GM12878 (cell line): ENCODE results near the gene INPP4B.

Experiments
- CHD4 ChIP-seq: fragments of 200-600 bp; sonication (generic); IDR thresholded peaks from 2 replicates; pipeline ENCODE4 v1.6.1; 2016; ENCODE audit warnings: mild to moderate bottlenecking
- EP300 ChIP-seq, 2 experiments: fragments of 150-350 bp in 1 of 2; IDR thresholded peaks; 2 replicates each; pipeline ENCODE4 v1.6.1; 2011 to 2012; ENCODE audit warnings: low read depth in 2 of 2, low read length in 2 of 2, borderline replicate concordance in 1 of 2, improper control_type of control experiment in 1 of 2, inconsistent platforms in 1 of 2; ENCODE audit not compliant: control insufficient read depth in 1 of 2
- EZH2 ChIP-seq: IDR thresholded peaks from 2 replicates; pipeline ENCODE4 v1.6.1; 2012; ENCODE audit warnings: low read depth, mild to moderate bottlenecking, control low read depth, inconsistent platforms, low read length, borderline replicate concordance; ENCODE audit not compliant: control insufficient read depth
- GABPA ChIP-seq: IDR thresholded peaks from 2 replicates; pipeline ENCODE4 v1.6.1; 2014; ENCODE audit warnings: antibody characterized with exemption, low read depth, mild to moderate bottlenecking, inconsistent platforms
- JUND ChIP-seq: IDR thresholded peaks from 2 replicates; pipeline ENCODE4 v1.6.1; 2012; ENCODE audit warnings: low read depth, mild to moderate bottlenecking, low read length, improper control_type of control experiment, moderate library complexity
- POLR2A ChIP-seq: IDR thresholded peaks from 2 replicates; pipeline ENCODE4 v1.6.1; 2011; ENCODE audit warnings: low read depth, mild to moderate bottlenecking, low read length
- SMAD5 ChIP-seq: IDR thresholded peaks from 2 replicates; pipeline ENCODE4 v1.6.1; 2016; ENCODE audit warnings: antibody characterized with exemption, low read depth
- TCF7 ChIP-seq: IDR thresholded peaks from 2 replicates; pipeline ENCODE4 v1.6.1; 2014; ENCODE audit warnings: antibody characterized with exemption, borderline replicate concordance
- TF ChIP-seq, protein P1 (sequence below), 3 experiments: IDR thresholded peaks in 2 of 3; conservative IDR thresholded peaks in 1 of 3; 2 replicates each; pipeline ENCODE4 v1.5.1; 2011; ENCODE audit warnings: low read depth in 3 of 3, low read length in 3 of 3, mild to moderate bottlenecking in 3 of 3, control low read depth in 2 of 3, moderate library complexity in 2 of 3, inconsistent platforms in 1 of 3, mixed read lengths in 1 of 3; ENCODE audit not compliant: control insufficient read depth in 2 of 3, insufficient read depth in 1 of 3; ENCODE audit errors: extremely low read depth in 1 of 3
- TF ChIP-seq, protein P2 (sequence below): fragments of 450-650 bp; IDR thresholded peaks from 2 replicates; pipeline ENCODE4 v1.6.1; 2017; ENCODE audit warnings: mild to moderate bottlenecking, moderate library complexity
- TF ChIP-seq, protein P3 (sequence below): fragments of 450-650 bp; formaldehyde crosslinking; IDR thresholded peaks from 2 replicates; pipeline ENCODE4 v1.5.0; 2022; ENCODE audit warnings: mild to moderate bottlenecking, missing genetic modification characterization

DNA sequence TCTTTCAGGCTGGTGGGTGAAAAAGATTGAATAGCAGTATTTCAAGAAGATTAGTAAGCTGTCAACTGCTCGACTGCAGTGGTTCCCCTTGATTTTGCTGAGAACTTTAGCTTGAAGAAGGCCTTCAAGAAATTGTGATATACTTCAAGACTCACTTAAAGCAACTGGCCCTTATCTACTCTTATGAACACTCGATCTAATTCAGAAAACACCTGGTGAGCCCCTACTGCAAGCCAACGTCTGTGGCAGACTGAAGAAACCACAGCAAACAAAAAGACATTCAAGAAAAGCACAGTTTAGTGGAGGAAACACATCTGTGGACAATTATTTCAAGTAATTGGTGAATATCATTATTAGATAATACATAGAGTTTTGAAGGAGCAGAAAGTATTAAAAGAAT is 119.0 kb downstream of the INPP4B start:
- TF ChIP-seq POLR2A (no peak), CHD4 (no peak), SMAD5 (no peak), EP300 (IDR thresholded peaks at IDR 0.05; ENCODE audit: borderline replicate concordance in 1 of 2, control insufficient read depth in 1 of 2, low read depth in 2 of 2, low read length in 2 of 2) (no peak), JUND (no peak), EZH2 (no peak), GABPA (no peak), TCF7 (no peak)
- TF ChIP-seq, protein P1, sequence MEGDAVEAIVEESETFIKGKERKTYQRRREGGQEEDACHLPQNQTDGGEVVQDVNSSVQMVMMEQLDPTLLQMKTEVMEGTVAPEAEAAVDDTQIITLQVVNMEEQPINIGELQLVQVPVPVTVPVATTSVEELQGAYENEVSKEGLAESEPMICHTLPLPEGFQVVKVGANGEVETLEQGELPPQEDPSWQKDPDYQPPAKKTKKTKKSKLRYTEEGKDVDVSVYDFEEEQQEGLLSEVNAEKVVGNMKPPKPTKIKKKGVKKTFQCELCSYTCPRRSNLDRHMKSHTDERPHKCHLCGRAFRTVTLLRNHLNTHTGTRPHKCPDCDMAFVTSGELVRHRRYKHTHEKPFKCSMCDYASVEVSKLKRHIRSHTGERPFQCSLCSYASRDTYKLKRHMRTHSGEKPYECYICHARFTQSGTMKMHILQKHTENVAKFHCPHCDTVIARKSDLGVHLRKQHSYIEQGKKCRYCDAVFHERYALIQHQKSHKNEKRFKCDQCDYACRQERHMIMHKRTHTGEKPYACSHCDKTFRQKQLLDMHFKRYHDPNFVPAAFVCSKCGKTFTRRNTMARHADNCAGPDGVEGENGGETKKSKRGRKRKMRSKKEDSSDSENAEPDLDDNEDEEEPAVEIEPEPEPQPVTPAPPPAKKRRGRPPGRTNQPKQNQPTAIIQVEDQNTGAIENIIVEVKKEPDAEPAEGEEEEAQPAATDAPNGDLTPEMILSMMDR (IDR thresholded peaks at IDR 0.05 in 2 of 3, conservative IDR thresholded peaks at IDR 0.05 in 1 of 3; ENCODE audit: control insufficient read depth in 2 of 3, extremely low read depth in 1 of 3, insufficient read depth in 1 of 3, low read depth in 3 of 3, low read length in 3 of 3): no peak
- TF ChIP-seq, protein P2, sequence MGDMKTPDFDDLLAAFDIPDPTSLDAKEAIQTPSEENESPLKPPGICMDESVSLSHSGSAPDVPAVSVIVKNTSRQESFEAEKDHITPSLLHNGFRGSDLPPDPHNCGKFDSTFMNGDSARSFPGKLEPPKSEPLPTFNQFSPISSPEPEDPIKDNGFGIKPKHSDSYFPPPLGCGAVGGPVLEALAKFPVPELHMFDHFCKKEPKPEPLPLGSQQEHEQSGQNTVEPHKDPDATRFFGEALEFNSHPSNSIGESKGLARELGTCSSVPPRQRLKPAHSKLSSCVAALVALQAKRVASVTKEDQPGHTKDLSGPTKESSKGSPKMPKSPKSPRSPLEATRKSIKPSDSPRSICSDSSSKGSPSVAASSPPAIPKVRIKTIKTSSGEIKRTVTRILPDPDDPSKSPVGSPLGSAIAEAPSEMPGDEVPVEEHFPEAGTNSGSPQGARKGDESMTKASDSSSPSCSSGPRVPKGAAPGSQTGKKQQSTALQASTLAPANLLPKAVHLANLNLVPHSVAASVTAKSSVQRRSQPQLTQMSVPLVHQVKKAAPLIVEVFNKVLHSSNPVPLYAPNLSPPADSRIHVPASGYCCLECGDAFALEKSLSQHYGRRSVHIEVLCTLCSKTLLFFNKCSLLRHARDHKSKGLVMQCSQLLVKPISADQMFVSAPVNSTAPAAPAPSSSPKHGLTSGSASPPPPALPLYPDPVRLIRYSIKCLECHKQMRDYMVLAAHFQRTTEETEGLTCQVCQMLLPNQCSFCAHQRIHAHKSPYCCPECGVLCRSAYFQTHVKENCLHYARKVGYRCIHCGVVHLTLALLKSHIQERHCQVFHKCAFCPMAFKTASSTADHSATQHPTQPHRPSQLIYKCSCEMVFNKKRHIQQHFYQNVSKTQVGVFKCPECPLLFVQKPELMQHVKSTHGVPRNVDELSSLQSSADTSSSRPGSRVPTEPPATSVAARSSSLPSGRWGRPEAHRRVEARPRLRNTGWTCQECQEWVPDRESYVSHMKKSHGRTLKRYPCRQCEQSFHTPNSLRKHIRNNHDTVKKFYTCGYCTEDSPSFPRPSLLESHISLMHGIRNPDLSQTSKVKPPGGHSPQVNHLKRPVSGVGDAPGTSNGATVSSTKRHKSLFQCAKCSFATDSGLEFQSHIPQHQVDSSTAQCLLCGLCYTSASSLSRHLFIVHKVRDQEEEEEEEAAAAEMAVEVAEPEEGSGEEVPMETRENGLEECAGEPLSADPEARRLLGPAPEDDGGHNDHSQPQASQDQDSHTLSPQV: no peak
- TF ChIP-seq, protein P3, sequence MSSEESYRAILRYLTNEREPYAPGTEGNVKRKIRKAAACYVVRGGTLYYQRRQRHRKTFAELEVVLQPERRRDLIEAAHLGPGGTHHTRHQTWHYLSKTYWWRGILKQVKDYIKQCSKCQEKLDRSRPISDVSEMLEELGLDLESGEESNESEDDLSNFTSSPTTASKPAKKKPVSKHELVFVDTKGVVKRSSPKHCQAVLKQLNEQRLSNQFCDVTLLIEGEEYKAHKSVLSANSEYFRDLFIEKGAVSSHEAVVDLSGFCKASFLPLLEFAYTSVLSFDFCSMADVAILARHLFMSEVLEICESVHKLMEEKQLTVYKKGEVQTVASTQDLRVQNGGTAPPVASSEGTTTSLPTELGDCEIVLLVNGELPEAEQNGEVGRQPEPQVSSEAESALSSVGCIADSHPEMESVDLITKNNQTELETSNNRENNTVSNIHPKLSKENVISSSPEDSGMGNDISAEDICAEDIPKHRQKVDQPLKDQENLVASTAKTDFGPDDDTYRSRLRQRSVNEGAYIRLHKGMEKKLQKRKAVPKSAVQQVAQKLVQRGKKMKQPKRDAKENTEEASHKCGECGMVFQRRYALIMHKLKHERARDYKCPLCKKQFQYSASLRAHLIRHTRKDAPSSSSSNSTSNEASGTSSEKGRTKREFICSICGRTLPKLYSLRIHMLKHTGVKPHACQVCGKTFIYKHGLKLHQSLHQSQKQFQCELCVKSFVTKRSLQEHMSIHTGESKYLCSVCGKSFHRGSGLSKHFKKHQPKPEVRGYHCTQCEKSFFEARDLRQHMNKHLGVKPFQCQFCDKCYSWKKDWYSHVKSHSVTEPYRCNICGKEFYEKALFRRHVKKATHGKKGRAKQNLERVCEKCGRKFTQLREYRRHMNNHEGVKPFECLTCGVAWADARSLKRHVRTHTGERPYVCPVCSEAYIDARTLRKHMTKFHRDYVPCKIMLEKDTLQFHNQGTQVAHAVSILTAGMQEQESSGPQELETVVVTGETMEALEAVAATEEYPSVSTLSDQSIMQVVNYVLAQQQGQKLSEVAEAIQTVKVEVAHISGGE (CRISPR knock-in tag): no peak
